Fibroblast of peridontal ligament (primary cell): ENCODE measurements around the gene WASHC2A.
"Not testable (repeated sequence)": the region's sequence is repeated elsewhere in the genome, so short reads cannot be mapped to it uniquely, and the experiment has no call there.

Experiments used
- DNase-seq: peaks from one replicate; pipeline ENCODE4 v3.0.0-alpha.2; 2010; ENCODE audit errors: extremely low read depth

The WASHC2A gene

GRCh38 chr10:50067546-50068351, at the start of gene WASHC2A:
Gene WASHC2A (plus strand): TSS chr10:50067954. CDS start chr10:50068006, 52 bp downstream.
- peak; percentile 38 for DNase-seq

DNA sequence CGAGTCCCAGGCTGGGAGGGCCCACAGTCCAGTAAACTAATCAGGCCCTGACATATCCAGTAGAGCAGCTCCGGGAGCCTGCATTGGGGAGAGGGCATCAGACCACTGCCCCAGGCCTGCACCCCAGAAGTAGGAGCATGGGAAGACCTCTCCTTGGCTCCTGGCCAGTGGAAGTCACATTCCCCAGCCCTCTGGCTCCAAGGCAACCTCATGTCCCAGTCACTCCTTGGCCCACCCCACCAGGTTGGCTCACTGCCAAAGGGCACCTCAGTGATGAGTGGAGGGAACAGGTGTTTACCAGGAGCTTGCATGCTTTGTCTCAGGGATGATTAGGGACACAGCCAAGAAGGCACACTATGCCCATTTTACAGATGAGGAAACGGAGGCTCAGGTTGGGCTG, 48.5 kb upstream of the WASHC2A start:
- DNase-seq = not testable (repeated sequence)

GRCh38 chr10:50020451-50021024, 47.2 kb upstream of the WASHC2A start:
- DNase-seq = not testable (repeated sequence)

DNA sequence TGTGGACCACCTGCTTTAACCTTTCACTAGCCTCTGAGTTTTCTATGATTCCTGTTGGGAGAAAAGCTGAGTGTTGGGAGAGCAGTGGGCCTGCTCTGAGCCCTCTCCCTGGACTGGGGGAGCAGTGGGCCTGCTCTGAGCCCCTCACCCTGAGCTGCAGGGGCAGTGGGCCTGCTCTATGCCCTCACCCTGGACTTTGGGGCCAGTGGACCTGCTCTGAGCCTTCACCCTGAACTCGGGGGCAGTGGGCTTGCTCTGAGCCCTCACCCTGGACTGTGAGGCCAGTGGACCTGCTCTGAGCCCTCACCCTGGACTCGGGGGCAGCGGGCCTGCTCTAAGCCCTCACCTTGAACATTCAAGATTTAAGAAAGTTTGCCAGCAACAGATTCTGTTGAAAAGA, 46.1 kb upstream of the WASHC2A start:
- DNase-seq = no peak

DNA sequence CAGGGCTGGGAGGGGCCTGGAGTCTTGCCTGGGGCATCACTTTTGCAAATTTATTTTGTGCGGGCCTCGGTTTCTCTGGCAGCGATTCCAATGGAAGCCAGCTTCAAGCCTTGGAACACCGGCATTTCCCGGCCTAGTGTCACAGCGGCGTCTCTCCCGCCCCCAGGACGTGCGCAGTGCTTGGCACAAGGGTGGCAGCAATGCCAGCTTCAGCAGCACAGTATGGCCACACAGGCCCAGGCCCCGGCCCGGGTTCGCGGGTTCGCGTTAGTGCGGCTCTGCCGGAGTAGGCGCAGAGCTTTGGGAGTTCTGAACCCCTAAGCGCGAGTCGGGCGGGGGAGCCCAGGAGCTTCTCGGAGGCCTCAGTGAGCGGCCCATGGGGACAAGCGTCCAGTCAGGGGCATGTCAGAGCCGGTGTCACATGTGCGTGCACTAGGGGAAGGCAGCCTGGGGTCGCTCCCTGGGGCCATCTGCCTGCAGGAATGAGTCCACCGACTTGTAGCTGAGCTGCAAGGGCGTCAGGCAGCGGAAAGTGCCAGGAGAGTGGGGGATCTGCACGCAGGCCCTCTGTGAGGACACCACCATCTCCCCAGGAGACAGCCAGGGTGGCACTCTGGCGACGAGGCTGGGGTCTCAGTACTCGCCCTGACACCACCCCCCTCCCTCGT, 42.9 kb upstream of the WASHC2A start:
- DNase-seq = not testable (repeated sequence)

GRCh38 chr10:50025627-50026026, 42.1 kb upstream of the WASHC2A start:
- no peak for DNase-seq

GRCh38 chr10:50027195-50027594, 40.6 kb upstream of the WASHC2A start:
- DNase-seq = no peak

- DNase-seq = peak; percentile 75
Observed at GRCh38 chr10:50033481-50033880, 34.3 kb upstream of the WASHC2A start.

DNA sequence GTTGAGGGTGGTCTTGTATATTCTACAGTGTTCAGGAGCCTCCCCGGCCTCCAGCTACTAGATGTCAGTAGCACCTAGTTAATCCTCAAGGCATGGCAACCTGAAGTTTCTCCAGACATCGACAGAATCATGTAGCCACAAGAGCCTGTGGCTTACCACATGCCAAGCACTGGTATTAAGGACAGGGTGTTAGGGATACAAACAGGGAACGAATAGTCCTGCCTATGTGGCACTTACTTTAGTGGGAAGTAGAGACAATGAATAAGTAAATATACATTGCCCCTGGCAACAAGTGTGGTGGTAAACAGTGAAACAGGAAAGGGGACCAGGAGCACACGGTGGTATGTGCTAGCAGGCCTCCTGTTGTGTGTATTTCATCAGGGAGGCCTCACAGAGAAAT, 32.4 kb upstream of the WASHC2A start:
- DNase-seq = not testable (repeated sequence)

DNA sequence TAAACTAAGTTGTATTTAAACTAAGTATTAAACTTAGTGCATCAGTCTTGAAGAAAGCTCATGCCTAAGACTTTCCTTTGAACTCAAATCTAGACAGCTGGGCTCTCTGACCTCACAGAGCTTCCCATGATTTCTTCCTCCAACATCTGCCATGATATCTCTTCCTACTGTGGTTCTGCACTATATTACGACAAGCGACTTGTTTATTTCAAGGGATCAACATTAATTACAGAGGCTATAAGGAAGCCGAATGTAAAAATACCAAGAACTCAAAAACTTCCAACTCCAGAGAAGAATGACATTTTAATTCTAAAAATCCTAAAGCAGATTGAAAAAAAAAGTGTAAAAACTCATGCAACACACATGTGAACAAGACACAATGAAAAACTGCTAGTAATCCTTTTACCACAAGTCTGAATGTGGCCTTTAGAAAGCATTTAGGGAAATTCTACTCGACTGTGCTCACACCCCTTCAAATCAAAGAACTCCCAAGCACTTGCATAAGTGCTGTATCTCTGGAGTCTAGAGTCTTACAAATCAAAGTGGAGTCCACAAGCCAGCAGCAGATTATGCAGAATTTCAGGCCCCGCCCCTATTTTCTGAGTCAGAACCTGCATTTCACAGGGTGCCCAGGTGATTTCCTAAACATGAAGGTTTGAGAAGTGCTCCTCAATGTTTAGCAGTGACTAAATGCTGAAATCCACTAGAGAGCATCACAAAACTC, 22.7 kb upstream of the WASHC2A start:
- peak; percentile 25 for DNase-seq

- DNase-seq = peak; percentile 64
Observed at GRCh38 chr10:50046457-50046856, 21.3 kb upstream of the WASHC2A start.

DNA sequence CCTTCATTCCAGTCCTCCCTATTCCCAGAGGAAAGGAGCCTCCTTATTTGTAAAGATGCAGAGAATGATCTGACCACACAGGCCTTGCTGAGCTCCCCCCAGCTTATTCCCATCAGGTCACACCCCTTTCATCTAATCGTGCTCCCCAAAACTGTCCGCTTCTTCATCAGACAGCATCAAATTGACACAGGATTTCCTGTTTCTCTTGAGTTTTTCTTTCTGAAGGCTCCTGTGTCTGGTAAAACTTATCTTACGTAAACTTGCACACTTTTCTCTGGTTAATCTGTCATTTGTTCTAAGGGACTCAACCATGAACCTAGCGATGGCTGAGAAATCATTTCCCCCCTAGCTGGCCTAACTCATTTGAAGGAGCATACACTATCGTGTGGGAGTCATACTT, 20.2 kb upstream of the WASHC2A start:
- DNase-seq = not testable (repeated sequence)

- DNase-seq = peak; percentile 49
Observed at GRCh38 chr10:50051995-50052660, 15.6 kb upstream of the WASHC2A start.

DNA sequence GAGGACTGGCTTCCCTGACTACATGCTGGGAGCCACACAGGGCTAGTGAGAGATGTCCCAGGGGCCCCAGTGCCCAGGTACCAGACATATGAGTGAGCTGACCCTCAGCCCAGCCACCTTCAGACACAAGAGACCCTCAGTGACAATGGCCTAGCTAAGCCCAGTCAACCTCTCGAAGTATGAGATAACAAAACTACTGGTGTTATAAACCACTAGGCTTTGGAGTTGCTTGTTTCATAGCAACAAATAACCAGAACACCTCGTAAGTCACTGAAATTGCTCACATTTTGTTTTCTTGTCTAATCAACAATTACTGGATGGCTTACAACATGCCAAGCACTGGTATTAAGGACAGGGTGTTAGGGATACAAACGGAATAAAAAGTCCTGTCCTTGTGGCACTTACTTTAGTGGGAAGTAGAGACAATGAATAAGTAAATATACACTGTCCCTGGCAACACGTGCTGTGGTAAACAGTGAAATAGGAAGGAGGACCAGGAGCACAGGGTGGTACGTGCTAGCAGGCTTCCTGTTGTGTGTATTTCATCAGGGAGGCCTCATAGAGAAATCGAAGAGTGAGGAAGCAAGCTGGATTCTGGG, 14.9 kb upstream of the WASHC2A start:
- DNase-seq = not testable (repeated sequence)

- DNase-seq = not testable (repeated sequence)
Observed at GRCh38 chr10:50055494-50056292, 12.1 kb upstream of the WASHC2A start.

DNA sequence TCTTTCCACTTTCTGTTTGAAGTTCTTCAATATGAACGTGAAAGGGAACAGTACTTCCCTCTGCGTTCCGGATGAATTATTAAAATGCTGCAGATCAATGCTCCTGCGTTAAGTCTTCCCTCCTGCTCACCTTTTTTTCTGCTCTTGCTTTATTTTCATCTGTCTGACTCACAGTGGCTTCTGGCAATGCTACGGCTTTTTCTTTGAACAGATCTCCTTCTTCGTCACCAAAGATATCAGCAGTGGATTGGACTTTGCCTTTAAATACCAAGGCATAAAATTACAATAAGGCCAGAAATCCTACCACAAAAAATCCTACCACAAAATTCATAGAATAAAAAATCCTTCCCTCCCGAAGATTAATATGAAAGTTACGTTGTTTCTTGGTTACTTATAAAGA, 11.1 kb upstream of the WASHC2A start:
- DNase-seq = not testable (repeated sequence)

GRCh38 chr10:50058727-50059126, 9.0 kb upstream of the WASHC2A start:
- not testable (repeated sequence) for DNase-seq

DNA sequence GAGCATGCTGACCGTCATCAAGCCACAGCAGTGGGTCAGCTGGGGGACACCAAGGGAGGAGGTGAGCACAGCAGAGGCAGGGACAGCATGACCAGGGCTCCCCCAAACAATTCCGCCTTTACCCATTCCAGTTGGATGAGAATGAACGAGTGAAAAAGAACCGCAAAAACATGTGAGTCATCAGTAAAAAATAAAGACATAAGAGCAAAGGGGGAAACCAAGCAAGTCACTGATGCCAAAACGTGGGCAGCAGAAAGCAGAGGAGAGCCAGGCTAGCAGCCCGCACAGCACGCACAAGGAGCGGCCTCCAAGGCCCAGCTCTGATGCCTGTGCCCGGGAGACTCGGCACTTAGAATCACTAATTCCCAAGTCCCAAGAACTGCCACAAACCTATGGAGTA, 7.8 kb upstream of the WASHC2A start:
- peak; percentile 13 for DNase-seq

GRCh38 chr10:50061548-50061947, 6.2 kb upstream of the WASHC2A start:
- not testable (repeated sequence) for DNase-seq

DNA sequence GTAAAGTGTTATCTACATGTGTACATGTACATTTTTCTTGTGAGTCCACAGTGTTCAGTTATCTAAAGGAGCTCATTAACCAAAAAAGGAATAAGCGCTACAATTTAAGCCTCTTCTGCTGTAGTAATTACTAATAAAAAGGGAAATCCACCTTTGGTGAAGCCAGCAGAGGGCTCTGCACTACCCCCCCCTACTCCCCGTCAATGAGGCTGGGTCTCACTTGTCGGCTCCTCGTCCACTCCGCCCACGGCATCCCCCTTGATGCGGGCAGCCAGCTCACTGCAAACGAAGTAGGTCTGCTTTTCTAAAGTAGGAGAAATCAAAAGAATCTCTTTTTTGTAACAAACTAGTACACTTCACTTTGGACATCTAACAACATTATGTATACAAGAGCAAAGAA, 4.7 kb upstream of the WASHC2A start:
- no peak for DNase-seq
